Retina (tissue), 1 donor: ENCODE measurements around the gene RAB14.
"Not testable (repeated sequence)": the region's sequence is repeated elsewhere in the genome, so short reads cannot be mapped to it uniquely, and the experiment has no call there.

Experiments used
- DNase-seq: peaks from one replicate; pipeline ENCODE4 v3.0.0-alpha.2; 2016

The RAB14 gene

GRCh38 chr9:121153642-121154041, 48.0 kb downstream of the RAB14 start:
- DNase-seq, result no peak

GRCh38 chr9:121150188-121150587, 51.5 kb downstream of the RAB14 start:
- DNase-seq, result no peak

DNA sequence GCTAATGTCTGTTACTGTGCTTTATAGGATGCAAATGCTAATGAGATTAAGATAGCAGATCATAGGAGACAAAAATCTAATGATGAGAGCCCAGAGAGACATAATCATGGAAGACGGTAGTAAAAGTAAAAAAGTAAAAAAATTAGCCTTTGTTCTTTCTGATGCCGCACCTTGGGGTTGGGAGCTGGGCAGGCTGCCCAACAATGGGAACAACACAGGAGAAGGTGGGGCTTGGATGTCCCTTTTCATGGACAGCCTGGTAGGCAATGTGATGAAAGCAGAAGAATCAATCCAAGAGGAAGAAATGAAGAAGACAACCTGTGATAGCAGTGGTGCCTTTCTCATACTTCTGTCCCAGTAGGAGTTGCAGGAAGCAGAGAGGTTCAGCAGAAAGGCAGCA, 57.2 kb downstream of the RAB14 start:
- DNase-seq, result no peak

DNA sequence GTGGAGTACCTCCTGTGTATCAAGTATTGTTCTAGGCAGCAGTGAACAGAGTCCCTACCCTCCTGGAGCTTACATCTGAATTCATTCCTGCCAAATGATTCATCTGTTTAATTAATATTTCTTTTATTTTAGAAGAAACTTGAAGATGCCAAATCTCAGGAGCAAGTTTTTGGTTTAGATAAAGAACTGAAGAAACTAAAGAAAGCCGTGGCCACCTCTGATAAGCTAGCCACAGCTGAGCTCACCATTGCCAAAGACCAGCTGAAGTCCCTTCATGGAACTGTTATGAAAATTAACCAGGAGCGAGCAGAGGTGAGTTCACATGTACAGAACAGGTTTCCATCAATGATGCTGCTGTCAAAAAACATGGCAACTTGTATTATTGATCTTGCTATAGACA, 57.9 kb downstream of the RAB14 start:
- DNase-seq, result no peak

- no peak for DNase-seq
Measured at GRCh38 chr9:121141706-121142105, 60.0 kb downstream of the RAB14 start.

DNA sequence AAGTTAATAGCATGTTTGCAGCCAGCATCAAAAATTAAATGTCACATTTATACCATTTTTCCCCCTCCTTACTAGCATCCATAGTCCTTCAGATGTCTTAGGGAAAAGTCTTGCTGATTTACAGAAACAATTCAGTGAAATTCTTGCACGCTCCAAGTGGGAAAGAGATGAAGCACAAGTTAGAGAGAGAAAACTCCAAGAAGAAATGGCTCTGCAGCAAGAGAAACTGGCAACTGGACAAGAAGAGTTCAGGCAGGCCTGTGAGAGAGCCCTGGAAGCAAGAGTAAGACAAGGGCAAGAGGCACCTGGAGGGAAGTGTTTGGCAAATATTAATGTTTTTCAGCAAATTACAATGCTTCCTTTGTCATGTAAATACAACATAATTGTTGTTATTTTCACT, 60.4 kb downstream of the RAB14 start:
- no peak for DNase-seq

DNA sequence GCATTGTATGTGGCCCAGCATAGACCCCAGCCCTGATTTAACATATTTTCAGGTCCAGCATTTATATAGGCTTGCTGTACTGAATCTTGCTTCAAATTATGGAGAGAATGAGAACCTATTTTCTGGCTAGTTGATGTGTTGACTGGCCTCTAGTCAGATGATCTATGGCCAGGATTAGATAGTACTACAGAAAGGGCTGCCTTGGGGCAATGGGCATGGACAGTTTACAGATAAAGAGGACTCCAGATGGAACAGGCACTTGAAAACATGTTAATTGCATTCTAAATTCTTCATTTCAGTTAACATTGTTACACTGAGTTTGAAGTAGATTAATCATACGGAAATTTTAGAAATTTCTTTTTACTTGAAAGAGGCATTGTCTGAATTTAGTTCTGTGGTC, 61.5 kb downstream of the RAB14 start:
- DNase-seq, result no peak

- DNase-seq, result no peak
Measured at GRCh38 chr9:121138973-121139372, 62.7 kb downstream of the RAB14 start.

- DNase-seq, result no peak
Measured at GRCh38 chr9:121138561-121138960, 63.1 kb downstream of the RAB14 start.

- DNase-seq, result no peak
Measured at GRCh38 chr9:121135642-121136041, 66.0 kb downstream of the RAB14 start.

GRCh38 chr9:121133104-121133816, 68.4 kb downstream of the RAB14 start:
- no peak for DNase-seq

DNA sequence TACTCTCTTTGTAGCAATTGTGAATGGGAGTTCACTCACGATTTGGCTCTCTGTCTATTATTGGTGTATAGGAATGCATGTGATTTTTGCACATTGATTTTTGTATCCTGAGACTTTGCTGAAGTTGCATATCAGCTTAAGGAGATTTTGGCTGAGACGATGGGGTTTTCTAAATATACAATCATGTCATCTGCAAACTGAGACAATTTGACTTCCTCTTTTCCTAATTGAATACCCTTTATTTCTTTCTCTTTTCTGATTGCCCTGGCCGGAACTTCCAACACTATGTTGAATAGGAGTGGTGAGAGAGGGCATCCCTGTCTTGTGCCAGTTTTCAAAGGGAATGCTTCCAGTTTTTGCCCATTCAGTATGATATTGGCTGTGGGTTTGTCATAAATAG, 72.3 kb downstream of the RAB14 start:
- not testable (repeated sequence) for DNase-seq
